HEK293 (cell line): ENCODE data around the gene PCBP4.
A peak's percentile ranks its signal among the peaks of the same experiment; 100 is the strongest.

Experiments
- CTCF ChIA-PET: fragments of 350-600 bp; formaldehyde crosslinking; extraction: SDS; loops from one replicate; lab custom pipeline; 2021; ENCODE audit warnings: antibody characterized with exemption; lab: Yijun Ruan, JAX
- POLR2A ChIA-PET: fragments of 300-600 bp; formaldehyde crosslinking; extraction: SDS; loops from one replicate; lab custom pipeline; 2020; ENCODE audit warnings: antibody characterized with exemption, inconsistent platforms; lab: Yijun Ruan, JAX
- H3K27ac ChIP-seq: fragments of 200-500 bp; sonication (Bioruptor generic); 2 replicates; pipeline ENCODE4 v1.5.1; 2014; ENCODE audit warnings: low read depth, low read length, control low read depth, inconsistent platforms; ENCODE audit errors: extremely low read depth
- H3K36me3 ChIP-seq, 2 experiments: fragments of 200-500 bp in 1 of 2; sonication (Bioruptor generic) in 1 of 2; 1 replicate in 1 of 2; 2 replicates in 1 of 2; pipeline ENCODE4 v1.5.1; 2014 to 2017; ENCODE audit warnings: inconsistent platforms in 2 of 2, low read length in 2 of 2; ENCODE audit not compliant: control insufficient read depth in 2 of 2, insufficient read depth in 1 of 2
- H3K4me1 ChIP-seq: fragments of 200-500 bp; sonication (Bioruptor generic); 2 replicates; pipeline ENCODE4 v1.5.1; 2014; ENCODE audit warnings: mild to moderate bottlenecking, low read length, inconsistent platforms; ENCODE audit not compliant: control insufficient read depth, insufficient read depth
- H3K4me3 ChIP-seq: 2 replicates; pipeline ENCODE4 v1.5.1; 2011; ENCODE audit warnings: low read depth, mild to moderate bottlenecking, control low read depth, low read length, moderate library complexity
- H3K9me3 ChIP-seq: fragments of 200-500 bp; sonication (Bioruptor generic); 2 replicates; pipeline ENCODE4 v1.5.1; 2014; ENCODE audit warnings: low read depth, low read length, inconsistent platforms; ENCODE audit not compliant: control insufficient read depth, insufficient read depth
- HOXA7 ChIP-seq: sonication (generic); formaldehyde crosslinking; IDR thresholded peaks from 2 replicates; pipeline ENCODE4 v1.8.1; 2022; ENCODE audit warnings: missing genetic modification reagents, borderline replicate concordance
- HOXD13 ChIP-seq: sonication (generic); formaldehyde crosslinking; IDR thresholded peaks from 2 replicates; pipeline ENCODE4 v1.8.0; 2022; ENCODE audit warnings: missing genetic modification reagents, borderline replicate concordance
- SCRT2 ChIP-seq: fragments of 450-650 bp; formaldehyde crosslinking; IDR thresholded peaks from 2 replicates; pipeline ENCODE4 v1.5.1; 2016; ENCODE audit warnings: missing biosample characterization, missing genetic modification characterization
- TRIM28 ChIP-seq: IDR thresholded peaks from 2 replicates; pipeline ENCODE4 v1.6.1; 2011; ENCODE audit warnings: low read length, control low read depth, borderline replicate concordance
- ZBTB11 ChIP-seq: fragments of 450-650 bp; formaldehyde crosslinking; conservative IDR thresholded peaks from 2 replicates; pipeline ENCODE4 v1.5.1; 2016; ENCODE audit warnings: low read depth, missing biosample characterization, missing genetic modification characterization
- ZNF16 ChIP-seq: fragments of 450-650 bp; formaldehyde crosslinking; IDR thresholded peaks from 2 replicates; pipeline ENCODE4 v1.5.1; 2016; ENCODE audit warnings: low read depth, missing biosample characterization, missing genetic modification characterization
- ZNF175 ChIP-seq: fragments of 450-650 bp; formaldehyde crosslinking; IDR thresholded peaks from 2 replicates; pipeline ENCODE4 v1.5.1; 2016; ENCODE audit warnings: missing biosample characterization, missing genetic modification characterization
- ZNF2 ChIP-seq: fragments of 450-650 bp; formaldehyde crosslinking; IDR thresholded peaks from 2 replicates; pipeline ENCODE4 v1.5.1; 2016; ENCODE audit warnings: missing biosample characterization, missing genetic modification characterization
- ZNF292 ChIP-seq: fragments of 450-650 bp; formaldehyde crosslinking; IDR thresholded peaks from 2 replicates; pipeline ENCODE4 v1.5.1; 2016; ENCODE audit warnings: low read depth, missing biosample characterization, missing genetic modification characterization, borderline replicate concordance
- ZNF366 ChIP-seq: fragments of 450-650 bp; formaldehyde crosslinking; conservative IDR thresholded peaks from 2 replicates; pipeline ENCODE4 v1.5.1; 2016; ENCODE audit warnings: missing biosample characterization, missing genetic modification characterization
- ZNF510 ChIP-seq: fragments of 450-650 bp; formaldehyde crosslinking; IDR thresholded peaks from 2 replicates; pipeline ENCODE4 v1.5.1; 2018; ENCODE audit warnings: mild to moderate bottlenecking, missing genetic modification characterization, missing biosample characterization; ENCODE audit not compliant: insufficient replicate concordance
- ZNF660 ChIP-seq: fragments of 450-650 bp; IDR thresholded peaks from 2 replicates; pipeline ENCODE4 v1.5.1; 2018; ENCODE audit warnings: missing biosample characterization, mild to moderate bottlenecking, missing genetic modification characterization
- ZNF664 ChIP-seq: fragments of 450-650 bp; formaldehyde crosslinking; IDR thresholded peaks from 2 replicates; pipeline ENCODE4 v1.5.1; 2016; ENCODE audit warnings: missing biosample characterization, missing genetic modification characterization
- ZNF670 ChIP-seq: fragments of 450-650 bp; formaldehyde crosslinking; IDR thresholded peaks from 2 replicates; pipeline ENCODE4 v1.5.1; 2016; ENCODE audit warnings: missing biosample characterization, missing genetic modification characterization, low read depth
- ZNF747 ChIP-seq: fragments of 450-650 bp; formaldehyde crosslinking; IDR thresholded peaks from 2 replicates; pipeline ENCODE4 v1.5.1; 2016; ENCODE audit warnings: missing biosample characterization, missing genetic modification characterization
- ZNF768 ChIP-seq: fragments of 450-650 bp; formaldehyde crosslinking; IDR thresholded peaks from 2 replicates; pipeline ENCODE4 v1.5.1; 2018; ENCODE audit warnings: missing biosample characterization, mild to moderate bottlenecking, missing genetic modification characterization

The PCBP4 gene

GRCh38 chr3:51988286-51989146, 21.3 kb upstream of the PCBP4 start (continued):
- TF ChIP-seq SCRT2 (tag by site-specific recombination) = no peak
- no peak for TF ChIP-seq ZNF16 (tag by site-specific recombination)
- TF ChIP-seq ZNF366 (tag by site-specific recombination) = 0 out of 2 replicates have a peak, but pooled peaks have one; percentile 40
- TF ChIP-seq ZNF660 (tag by site-specific recombination) = no peak

GRCh38 chr3:51987568-51987967, 20.3 kb upstream of the PCBP4 start:
- Histone ChIP-seq H3K4me3 (no peak overlapping the region), H3K36me3 (peaks cover 0 to 14% of the 10 kb centered on the region in 2 experiments; a peak in 1 of 3 replicates), H3K9me3 (no peaks in the 10 kb centered on the region), H3K4me1 (no peaks in the 10 kb centered on the region)
- ChIA-PET POLR2A (interaction anchor here (1.0 to 1.9 kb wide), 2 partner anchors 8 to 17 kb away, joined by 3 to 9 read pairs; partner anchors contain the start of gene RPL29), CTCF (interaction anchor here (1.0 to 1.1 kb wide), 2 partner anchors 13 to 14 kb away, joined by 3 to 5 read pairs; partner anchors contain the start of gene ABHD14B)
- no peak for TF ChIP-seq ZNF510 (tag by site-specific recombination)
- no peak for TF ChIP-seq TRIM28
- no peak for TF ChIP-seq ZNF664 (tag by site-specific recombination)
- no peak for TF ChIP-seq ZNF747 (tag by site-specific recombination)
- TF ChIP-seq HOXA7 (CRISPR knock-in tag) = no peak
- TF ChIP-seq ZNF292 (tag by site-specific recombination) = no peak
- no peak for TF ChIP-seq ZBTB11 (tag by site-specific recombination)
- TF ChIP-seq ZNF670 (tag by site-specific recombination) = no peak
- no peak for TF ChIP-seq HOXD13
- TF ChIP-seq ZNF175 (tag by site-specific recombination) = no peak
- TF ChIP-seq, all 188 proteins: peak for 0
- H3K27ac ChIP-seq = no peak overlapping the region

GRCh38 chr3:51986010-51986947, 19.0 kb upstream of the PCBP4 start:
- no peaks in the 10 kb centered on the region for H3K4me1 ChIP-seq
- no peak overlapping the region for H3K4me3 ChIP-seq
- H3K27ac ChIP-seq = no peak overlapping the region
- no peaks in the 10 kb centered on the region for H3K9me3 ChIP-seq
- peaks cover 0 to under 1% of the 10 kb centered on the region in 2 experiments; a peak in 1 of 3 replicates for H3K36me3 ChIP-seq
- ChIA-PET CTCF (interaction anchor here (0.7 to 1.1 kb wide), 3 partner anchors 12 to 15 kb away, joined by 3 to 5 read pairs (median 3); partner anchors contain the start of genes ABHD14A and ABHD14B), POLR2A (interaction anchor here (0.5 to 1.9 kb wide), 3 partner anchors 9 to 16 kb away, joined by 3 to 9 read pairs (median 3); partner anchors contain the start of gene RPL29)
- TF ChIP-seq ZNF768 (tag by site-specific recombination) (peak; percentile 40; the same call in 1 of the 2 replicates), ZNF2 (tag by site-specific recombination) (no peak)
